Amniotic epithelial cell (primary cell): ENCODE measurements around the gene TRERF1.
"Not testable (repeated sequence)": the region's sequence is repeated elsewhere in the genome, so short reads cannot be mapped to it uniquely, and the experiment has no call there.

Experiments
- DNase-seq: peaks from one replicate; pipeline ENCODE4 v3.0.0-alpha.2; 2010; ENCODE audit warnings: low read depth

TRERF1 gene, protein sequence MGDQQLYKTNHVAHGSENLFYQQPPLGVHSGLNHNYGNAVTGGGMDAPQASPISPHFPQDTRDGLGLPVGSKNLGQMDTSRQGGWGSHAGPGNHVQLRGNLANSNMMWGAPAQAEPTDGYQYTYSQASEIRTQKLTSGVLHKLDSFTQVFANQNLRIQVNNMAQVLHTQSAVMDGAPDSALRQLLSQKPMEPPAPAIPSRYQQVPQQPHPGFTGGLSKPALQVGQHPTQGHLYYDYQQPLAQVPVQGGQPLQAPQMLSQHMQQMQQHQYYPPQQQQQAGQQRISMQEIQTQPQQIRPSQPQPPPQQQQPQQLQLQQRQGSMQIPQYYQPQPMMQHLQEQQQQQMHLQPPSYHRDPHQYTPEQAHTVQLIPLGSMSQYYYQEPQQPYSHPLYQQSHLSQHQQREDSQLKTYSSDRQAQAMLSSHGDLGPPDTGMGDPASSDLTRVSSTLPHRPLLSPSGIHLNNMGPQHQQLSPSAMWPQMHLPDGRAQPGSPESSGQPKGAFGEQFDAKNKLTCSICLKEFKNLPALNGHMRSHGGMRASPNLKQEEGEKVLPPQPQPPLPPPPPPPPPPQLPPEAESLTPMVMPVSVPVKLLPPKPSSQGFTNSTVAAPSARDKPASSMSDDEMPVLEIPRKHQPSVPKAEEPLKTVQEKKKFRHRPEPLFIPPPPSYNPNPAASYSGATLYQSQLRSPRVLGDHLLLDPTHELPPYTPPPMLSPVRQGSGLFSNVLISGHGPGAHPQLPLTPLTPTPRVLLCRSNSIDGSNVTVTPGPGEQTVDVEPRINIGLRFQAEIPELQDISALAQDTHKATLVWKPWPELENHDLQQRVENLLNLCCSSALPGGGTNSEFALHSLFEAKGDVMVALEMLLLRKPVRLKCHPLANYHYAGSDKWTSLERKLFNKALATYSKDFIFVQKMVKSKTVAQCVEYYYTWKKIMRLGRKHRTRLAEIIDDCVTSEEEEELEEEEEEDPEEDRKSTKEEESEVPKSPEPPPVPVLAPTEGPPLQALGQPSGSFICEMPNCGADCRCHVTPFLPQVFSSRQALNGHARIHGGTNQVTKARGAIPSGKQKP (N-terminal part only)

DNA sequence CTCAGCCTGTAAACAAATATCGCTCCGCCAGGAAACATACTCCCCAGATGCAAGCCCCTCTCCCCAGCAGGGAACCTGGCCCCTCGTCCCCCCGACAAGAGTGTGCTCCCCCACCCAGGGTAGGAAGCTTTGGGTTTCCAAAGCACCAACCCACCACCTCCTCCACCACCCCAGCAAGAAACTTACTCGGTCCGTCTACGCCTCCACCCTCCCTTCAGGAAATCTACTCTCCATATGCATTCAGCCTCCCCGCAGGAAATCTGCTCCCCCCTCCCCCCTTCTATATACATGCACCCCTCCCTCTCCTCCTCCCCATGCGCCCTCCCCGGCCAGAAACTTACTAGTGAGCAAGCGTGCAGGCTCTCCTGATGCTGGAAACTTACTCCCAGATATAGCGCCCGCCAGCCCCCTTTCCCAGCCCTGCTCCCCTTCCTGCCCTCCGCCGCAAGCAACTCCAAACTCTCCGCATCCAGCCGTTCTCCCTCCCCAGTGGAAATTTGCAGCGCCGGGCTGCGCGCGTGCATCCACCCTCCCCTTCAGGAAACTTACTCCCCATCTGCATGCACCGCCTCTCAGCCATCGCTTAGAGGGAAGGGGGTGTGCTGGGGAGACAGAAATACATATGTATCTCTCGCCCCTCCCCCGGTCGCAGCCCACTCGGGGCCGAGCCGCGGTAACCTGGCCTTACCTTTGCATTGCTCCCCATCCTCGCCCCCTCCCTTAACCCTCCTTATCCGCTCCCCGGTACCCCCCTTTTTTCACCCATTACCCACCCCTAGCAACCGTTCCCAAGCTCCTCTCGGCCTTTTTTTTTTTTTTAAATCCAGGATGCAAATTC, at the start of gene TRERF1:
Gene TRERF1, minus strand, starts transcription at position 594 of the 838 bp plus-strand sequence. CDS start 182,336 bp downstream, outside the sequence.
- peak; percentile 63 for DNase-seq

DNA sequence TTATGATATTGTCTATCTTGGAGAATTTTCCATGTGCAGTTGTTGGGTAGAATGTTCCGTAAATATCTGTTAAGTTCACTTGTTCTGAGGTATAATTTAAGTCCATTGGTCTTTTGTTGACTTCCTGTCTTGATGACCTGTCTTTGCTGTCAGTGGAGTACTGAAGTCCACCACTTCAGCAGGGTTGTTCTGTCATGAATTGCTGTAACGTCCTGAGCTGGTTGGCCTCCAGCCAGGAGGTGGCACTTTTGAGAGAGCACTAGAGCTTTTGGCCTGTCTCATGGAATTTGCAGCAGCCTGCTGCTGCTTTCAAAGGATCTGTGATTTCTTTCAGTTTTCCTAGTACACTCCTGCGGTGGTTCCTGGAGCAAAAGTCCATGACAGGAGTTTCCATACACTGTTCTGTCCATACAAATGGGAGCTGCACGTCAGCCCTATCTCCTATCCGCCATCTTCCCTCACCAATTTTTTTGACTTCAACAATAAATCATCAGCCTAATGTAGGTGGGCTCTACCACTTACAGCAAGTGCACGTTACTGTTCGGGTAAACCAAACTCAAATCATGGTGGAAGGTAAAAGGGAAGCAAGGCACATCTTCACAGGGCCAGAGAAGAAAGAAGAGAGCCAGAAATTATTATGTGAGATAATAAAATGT, 46.9 kb upstream of the TRERF1 start:
- no peak for DNase-seq

DNA sequence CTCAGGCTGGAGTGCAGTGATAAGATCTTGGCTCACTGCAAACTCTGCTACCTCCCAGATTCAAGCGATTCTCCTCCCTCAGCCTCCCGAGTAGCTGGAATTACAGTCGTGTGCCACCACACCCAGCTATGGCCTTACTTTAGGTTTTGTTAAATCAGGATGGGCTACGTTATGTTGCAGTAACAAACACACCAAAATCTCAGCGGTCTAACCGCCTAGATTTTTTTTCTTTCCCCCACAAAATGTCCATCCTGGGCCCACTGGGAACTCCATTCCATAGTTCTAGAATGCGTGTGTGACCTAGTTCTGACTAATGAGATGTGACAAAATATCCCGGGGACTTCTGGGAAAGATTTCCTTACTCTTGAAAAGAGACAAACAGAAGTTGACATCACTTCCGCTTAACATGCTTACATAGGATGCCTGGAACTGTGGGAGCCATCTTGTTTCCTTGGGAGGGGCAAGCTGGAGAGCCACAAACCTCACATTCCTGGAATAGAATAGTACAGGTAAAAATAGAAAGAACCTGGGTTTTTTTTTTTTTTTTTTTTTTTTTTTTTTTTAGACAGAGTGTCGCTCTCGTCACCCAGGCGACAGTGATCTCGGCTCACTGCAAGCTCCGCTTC, 42.3 kb upstream of the TRERF1 start:
- DNase-seq = no peak

- DNase-seq = no peak
Measured at GRCh38 chr6:42488129-42488528, 36.4 kb upstream of the TRERF1 start.

DNA sequence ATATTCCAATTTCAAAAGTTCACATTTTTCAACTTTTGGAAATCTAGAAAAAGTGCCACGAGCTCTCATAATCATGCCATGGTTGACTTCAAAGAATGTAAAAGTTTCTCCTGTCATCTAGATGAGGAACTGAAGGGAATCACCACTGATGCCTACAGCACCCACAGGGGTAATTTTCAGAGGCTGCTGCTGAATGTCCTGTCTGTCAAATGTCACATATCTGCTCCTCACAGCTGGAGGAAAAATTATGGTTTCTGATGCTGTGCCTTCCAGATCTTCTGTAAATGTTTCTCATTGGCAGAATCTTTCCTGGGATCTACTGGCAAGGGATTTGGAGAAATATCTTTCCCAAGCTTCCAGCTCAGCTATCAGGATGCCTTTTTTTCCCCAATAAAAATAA, 32.5 kb upstream of the TRERF1 start:
- DNase-seq = no peak

GRCh38 chr6:42482174-42482573, 30.4 kb upstream of the TRERF1 start:
- DNase-seq = peak; percentile 24

DNA sequence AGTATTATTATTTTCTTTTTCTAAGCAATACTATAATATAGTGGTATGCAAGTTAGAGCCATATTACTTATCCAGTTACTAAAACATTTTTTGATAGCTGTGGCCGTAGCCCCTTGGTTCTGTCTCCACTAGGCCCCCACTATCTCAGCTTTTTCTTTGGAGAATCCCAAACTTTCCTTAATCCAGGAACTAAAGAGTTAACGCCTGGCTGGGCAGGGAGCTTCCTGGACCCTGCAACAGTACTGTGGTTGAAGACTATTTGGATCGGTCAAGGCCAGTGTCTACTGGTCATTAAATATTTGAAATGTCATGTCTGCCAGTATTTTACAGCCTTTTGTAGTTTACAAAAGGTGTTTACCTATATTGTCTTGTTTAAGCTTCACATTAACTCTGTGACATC, 20.0 kb upstream of the TRERF1 start:
- no peak for DNase-seq

- DNase-seq = no peak
Measured at GRCh38 chr6:42471142-42471541, 19.4 kb upstream of the TRERF1 start.

DNA sequence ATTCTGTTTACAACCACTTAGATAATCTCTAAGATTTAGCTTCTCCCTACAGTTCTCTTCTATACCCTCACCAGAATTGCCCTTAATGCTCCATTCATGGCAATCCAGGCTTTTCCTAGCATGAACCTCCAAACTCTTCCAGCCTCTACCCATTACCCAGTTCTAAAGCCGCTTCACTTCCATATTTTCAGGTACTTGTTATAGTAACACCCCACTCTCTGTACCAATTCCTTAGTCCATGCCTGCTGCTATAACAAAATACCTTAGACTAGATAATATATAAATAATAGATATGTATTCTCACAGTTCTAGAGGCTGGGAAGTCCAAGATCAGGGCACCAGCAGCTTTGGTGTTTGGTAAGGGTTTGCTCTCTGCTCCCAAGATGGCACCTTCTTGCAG, 16.5 kb upstream of the TRERF1 start:
- no peak for DNase-seq

GRCh38 chr6:42467651-42468050, 15.9 kb upstream of the TRERF1 start:
- no peak for DNase-seq

DNA sequence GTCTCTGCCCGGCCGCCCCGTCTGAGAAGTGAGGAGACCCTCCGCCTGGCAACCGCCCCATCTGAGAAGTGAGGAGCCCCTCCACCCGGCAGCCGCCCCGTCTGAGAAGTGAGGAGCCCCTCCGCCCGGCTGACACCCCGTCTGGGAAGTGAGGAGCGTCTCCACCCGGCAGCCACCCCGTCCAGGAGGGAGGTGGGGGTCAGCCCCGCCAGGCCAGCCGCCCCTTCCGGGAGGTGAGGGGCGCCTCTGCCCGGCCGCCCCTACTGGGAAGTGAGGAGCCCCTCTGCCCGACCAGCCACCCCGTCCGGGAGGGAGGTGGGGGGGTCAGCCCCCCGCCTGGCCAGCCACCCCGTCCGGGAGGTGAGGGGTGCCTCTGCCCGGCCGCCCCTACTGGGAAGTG, 14.7 kb upstream of the TRERF1 start:
- DNase-seq = not testable (repeated sequence)

GRCh38 chr6:42462474-42462972, 10.8 kb upstream of the TRERF1 start:
- DNase-seq = no peak

GRCh38 chr6:42460883-42461282, 9.2 kb upstream of the TRERF1 start:
- no peak for DNase-seq

DNA sequence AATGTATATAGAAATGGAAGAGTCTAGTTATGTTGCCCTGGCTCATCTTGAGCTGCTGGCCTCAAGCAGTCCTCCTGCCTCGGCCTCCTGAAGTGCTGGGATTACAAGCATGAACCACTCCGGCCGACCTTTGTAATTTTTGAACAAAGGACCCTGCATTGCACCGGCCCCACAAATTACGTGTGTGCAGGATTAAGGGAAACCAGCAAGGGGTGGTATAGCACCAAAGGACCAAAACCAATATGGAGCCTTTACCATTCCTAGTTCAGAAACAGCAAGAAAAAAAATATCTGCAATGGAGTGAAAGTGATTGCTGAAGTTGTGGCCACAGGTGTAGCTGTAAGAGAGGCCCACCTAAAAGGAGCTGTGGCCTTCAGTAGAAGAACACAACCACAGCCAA, 8.2 kb upstream of the TRERF1 start:
- no peak for DNase-seq

DNA sequence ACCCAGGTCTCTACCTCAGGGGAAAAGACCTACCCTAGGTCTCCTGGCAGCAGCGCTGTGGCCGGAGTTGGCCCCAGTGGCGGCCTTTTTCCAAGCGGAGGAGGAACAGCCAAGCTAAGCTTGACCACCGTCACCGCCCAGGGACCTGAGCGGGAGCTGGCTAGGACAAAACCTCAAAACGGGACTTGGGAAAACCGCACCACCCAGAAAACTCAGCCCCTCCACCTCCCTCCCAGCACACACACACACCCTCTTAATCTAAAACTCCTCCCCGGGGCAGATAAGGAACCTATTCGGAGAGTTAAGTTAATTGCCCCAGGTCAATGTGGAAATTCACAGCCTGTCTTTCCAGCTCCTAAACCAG, 2.7 kb upstream of the TRERF1 start:
- DNase-seq = peak; percentile 27

DNA sequence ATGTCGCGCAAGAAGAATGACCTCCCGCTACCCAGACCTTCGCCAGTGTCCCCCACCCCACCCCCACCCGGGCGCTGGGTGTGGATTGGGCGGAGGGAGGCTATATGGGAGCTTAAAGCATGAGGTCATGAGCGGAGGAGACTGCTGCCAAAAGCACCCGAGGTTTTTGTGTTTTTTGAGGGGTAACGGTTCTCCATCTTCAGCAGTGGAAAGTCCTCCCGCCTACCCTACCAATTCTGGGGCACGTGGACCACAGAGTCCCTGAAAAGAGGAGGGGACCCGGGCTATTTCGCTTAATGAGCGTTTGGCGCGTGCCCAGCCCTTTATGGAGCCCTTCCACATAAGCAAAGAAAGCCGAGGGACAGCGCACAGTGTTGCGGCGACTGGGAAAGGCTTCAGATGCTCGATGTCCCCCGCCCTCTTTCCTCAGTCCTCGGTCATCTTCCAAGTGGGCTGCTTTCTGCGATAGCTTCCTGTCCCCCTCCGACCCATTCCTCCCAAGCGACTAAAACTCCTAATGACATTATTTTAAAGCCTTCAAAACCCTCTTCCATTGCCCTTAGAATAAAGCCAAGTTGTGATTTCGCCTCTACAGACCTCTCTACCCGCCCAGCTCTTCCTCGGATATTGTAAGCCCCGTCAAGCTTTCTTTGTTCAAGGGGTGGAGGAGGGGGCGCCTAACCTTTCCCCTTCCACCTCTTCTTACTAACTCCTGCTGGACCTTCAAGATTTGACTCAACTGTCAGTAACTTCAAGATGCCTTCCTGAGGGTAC, 2.1 kb upstream of the TRERF1 start:
- peak; percentile 15 for DNase-seq

DNA sequence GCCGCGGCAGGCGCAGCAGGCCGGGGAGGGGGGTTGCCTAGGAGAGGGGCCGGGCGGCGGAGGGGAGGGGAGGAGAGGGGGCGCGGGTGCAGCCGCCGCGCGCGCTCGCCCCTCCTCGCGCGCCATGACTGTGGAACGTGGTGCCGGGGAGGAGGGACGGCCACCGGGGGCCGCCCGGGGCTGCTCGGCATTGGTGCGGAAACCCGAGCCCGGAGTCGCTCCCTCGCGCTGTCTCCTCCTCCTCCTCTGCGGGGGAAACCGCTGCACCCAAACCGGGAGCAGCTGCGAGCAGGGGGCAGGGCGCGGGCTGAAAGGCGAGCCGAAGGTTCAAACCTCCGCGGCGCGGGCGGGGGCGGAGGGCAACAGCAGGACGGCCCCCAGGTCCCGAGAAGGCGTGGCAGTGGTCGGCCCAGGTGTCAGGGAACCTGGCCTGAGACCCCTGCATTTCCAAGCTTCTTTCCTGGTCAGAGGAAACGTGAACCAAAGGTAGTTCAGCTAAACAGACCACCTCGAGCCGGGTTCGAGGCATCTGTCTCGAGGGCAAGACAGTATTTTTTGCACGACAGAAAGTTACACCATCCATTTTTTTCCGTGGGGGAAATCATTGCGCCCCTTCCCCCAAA, 1.4 kb upstream of the TRERF1 start:
- DNase-seq = peak; percentile 89

DNA sequence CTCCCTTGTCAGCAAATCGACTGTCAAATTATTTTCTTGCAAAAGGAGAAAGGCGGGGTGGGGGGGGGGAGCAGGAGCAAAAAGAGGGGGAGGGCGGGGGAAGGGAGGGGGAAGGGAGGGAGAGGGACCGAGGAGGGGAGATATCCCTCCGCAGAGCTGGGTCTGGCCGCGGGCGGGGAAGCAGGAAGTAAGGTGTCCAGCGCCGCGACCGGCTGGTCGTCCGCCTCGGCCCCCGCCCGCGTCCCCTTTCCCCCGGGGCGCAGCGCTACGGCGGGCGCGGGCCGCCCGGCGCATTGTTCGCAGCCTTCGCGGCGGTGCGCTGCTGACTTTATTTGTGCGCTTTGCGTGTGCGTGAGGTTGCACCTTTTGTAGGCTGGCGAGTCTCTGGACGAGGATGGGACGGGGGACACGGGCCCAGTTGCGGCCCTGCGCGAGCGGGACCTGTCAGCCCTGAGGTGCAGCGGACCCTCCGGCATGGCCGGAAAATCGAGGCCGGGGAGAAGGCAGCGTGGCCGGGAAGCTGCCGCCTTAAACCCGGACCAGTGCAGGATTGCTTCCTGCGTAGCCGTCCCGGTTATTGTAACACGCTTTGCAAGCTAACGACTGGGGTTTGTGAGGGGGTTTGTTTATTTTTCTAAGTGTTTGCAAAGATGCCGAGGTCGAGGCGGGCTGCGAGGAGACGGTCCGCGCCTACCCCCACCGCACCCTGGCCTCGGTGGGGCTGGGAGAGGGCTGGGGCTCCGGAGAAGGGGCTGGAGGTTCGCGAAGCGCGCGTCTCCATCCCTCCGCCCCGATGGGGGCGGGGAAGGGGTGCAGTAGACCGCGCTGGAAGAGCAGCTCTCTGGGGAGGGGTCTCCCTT, 675 bp upstream of the TRERF1 start:
- peak; percentile 79 for DNase-seq
